DMS 273 treated with DMSO at 0.1 percent for 48 hours (cell line): ENCODE results near the gene KCNN1.
"Not testable (repeated sequence)": the region's sequence is repeated elsewhere in the genome, so short reads cannot be mapped to it uniquely, and the experiment has no call there.

Experiments
- DNase-seq: peaks from one replicate; lab custom pipeline; 2025; lab: John Stamatoyannopoulos, UW

The KCNN1 gene

GRCh38 chr19:18000915-18001776, 34.2 kb downstream of the KCNN1 start:
- DNase-seq = no peak

GRCh38 chr19:18001777-18002345, 35.0 kb downstream of the KCNN1 start:
- no peak for DNase-seq

GRCh38 chr19:18002347-18002850, 35.5 kb downstream of the KCNN1 start:
- no peak for DNase-seq

- not testable (repeated sequence) for DNase-seq
Measured at GRCh38 chr19:18005750-18006149, 38.8 kb downstream of the KCNN1 start.

- peak; percentile 33 for DNase-seq
Measured at GRCh38 chr19:18007044-18007916, 40.4 kb downstream of the KCNN1 start.

- peak; percentile 77 for DNase-seq
Measured at GRCh38 chr19:18007917-18008673, 41.2 kb downstream of the KCNN1 start, which contains the start of gene ARRDC2. Gene ARRDC2, plus strand, starts transcription at chr19:18008170. Its CDS starts 141 bp downstream, at chr19:18008311.

- DNase-seq = no peak
Measured at GRCh38 chr19:18008814-18009213, 41.9 kb downstream of the KCNN1 start.

- DNase-seq = no peak
Measured at GRCh38 chr19:18009412-18010066, 42.6 kb downstream of the KCNN1 start.

GRCh38 chr19:18010149-18010548, 43.2 kb downstream of the KCNN1 start:
- no peak for DNase-seq

GRCh38 chr19:18013210-18014111, 46.6 kb downstream of the KCNN1 start:
- no peak for DNase-seq

- DNase-seq = no peak
Measured at GRCh38 chr19:18014197-18014596, 47.3 kb downstream of the KCNN1 start.

GRCh38 chr19:18016209-18016910, 49.5 kb downstream of the KCNN1 start:
- DNase-seq = no peak

- DNase-seq = no peak
Measured at GRCh38 chr19:18017275-18018083, 50.6 kb downstream of the KCNN1 start.

- no peak for DNase-seq
Measured at GRCh38 chr19:18020212-18021085, 53.5 kb downstream of the KCNN1 start.

GRCh38 chr19:18021121-18021755, 54.3 kb downstream of the KCNN1 start:
- no peak for DNase-seq

GRCh38 chr19:18023622-18024251, 56.8 kb downstream of the KCNN1 start:
- no peak for DNase-seq
